ENCODE measurements around the gene VWDE. TPM values are rescaled to one million over a fixed set of nuclear protein-coding genes. Genes with fewer than 3 reads are reported as not detected.

Gene VWDE
- total and polyA plus RNA-seq, 4 donors, result 0.21 to 0.55 TPM; not detected in 2

DNA sequence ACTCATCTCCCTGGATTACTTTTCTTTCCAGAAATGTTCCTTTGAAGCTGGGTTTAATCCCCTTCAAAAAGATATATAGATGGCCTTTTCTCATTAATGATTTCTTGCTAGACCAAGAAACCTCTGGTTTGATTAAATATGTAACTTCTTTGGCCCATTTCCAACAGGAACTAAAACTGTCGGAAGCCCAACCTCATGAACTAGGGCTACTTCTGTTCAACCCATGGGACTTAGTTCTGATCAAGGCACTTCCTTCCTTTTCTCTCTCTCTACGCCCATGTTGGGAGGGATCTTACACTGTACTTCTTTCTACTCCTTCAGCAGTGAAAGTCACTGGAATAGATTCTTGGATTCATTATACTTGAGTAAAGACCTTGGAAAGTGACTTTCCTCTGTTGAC lies 109.0 kb downstream of the VWDE start:
- ATAC-seq (ENCODE audit: low FRiP score) (no peak), DNase-seq (no peak)
- peaks cover 9% of the 10 kb centered on the region for H3K9me3 ChIP-seq (ENCODE audit: control insufficient read depth, low read length)
- H3K4me1 ChIP-seq (ENCODE audit: control insufficient read depth in 1 of 2, insufficient read depth in 2 of 2, low read length in 2 of 2), result no peaks in the 10 kb centered on the region
- H3K36me3 ChIP-seq (ENCODE audit: control insufficient read depth in 1 of 2, insufficient read depth in 2 of 2, low read length in 1 of 2), result no peaks in the 10 kb centered on the region
- H3K27ac ChIP-seq (ENCODE audit: low read depth in 1 of 2, low read length in 2 of 2), result no peak overlapping the region
- H3K4me3 ChIP-seq (ENCODE audit: low read length in 2 of 2), result no peak overlapping the region
- intact Hi-C loops (cut with DNase I), result no loop called here
- WGBS, 2 donors, result 46 to 59% methylated on average over 2 of the region's 2 CpGs
- H3K27me3 ChIP-seq (ENCODE audit: control insufficient read depth in 1 of 2, insufficient read depth in 2 of 2, low read length in 1 of 2), result peaks cover 0 to 1% of the 10 kb centered on the region in 2 donors

DNA sequence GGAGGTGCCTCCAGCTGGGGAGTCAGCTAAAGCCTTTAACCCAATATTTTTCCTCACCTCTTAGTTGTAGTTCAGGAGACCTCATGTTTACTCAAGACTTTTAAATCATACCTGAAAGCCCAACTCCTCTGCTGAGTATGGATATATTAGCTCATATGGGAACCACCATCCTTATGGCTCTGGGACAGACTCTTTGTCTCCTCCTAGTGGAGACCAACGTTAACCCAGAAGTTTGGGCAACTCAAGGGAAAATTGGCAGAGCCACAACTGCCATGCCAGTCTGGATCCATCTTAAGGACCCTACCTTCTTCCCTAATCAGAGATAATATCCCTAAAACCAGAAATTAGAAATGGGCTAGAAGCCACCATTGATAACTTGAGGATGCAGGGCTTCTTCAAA lies 111.8 kb downstream of the VWDE start:
- H3K27ac ChIP-seq (ENCODE audit: low read depth in 1 of 2, low read length in 2 of 2), result no peak overlapping the region
- H3K9me3 ChIP-seq (ENCODE audit: control insufficient read depth, low read length), result peaks cover 9% of the 10 kb centered on the region
- DNase-seq (no peak), ATAC-seq (ENCODE audit: low FRiP score) (no peak)
- no peaks in the 10 kb centered on the region for H3K4me1 ChIP-seq (ENCODE audit: control insufficient read depth in 1 of 2, insufficient read depth in 2 of 2, low read length in 2 of 2)
- H3K27me3 ChIP-seq (ENCODE audit: control insufficient read depth in 1 of 2, insufficient read depth in 2 of 2, low read length in 1 of 2), result peaks cover 0 to 1% of the 10 kb centered on the region in 2 donors
- intact Hi-C loops (cut with DNase I), result no loop called here
- no peaks in the 10 kb centered on the region for H3K36me3 ChIP-seq (ENCODE audit: control insufficient read depth in 1 of 2, insufficient read depth in 2 of 2, low read length in 1 of 2)
- WGBS, 2 donors, result 80 to 82% methylated on average over 1 of the region's 1 CpG
- no peak overlapping the region for H3K4me3 ChIP-seq (ENCODE audit: low read length in 2 of 2)

DNA sequence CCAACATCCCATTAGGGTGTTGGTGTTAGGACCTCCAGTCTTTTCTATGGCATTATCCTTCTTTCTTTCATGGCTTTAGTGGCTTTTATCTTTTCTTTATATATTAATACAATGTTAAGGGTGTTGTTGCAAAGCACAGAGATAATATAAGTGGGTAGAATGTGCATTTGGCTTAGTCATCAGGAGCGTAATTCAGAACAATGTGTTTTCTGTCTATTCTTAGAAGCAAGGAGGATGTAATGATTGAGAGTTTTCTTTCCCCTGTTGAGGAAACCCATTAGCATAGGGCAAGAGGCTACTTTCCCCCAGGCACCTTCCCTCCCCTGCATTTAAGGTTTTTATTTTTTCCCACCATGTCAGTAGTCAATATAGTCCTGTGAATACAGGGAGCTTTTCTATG lies 112.9 kb downstream of the VWDE start:
- Histone ChIP-seq H3K4me1 (ENCODE audit: control insufficient read depth in 1 of 2, insufficient read depth in 2 of 2, low read length in 2 of 2) (no peaks in the 10 kb centered on the region), H3K27ac (ENCODE audit: low read depth in 1 of 2, low read length in 2 of 2) (no peak overlapping the region), H3K27me3 (ENCODE audit: control insufficient read depth in 1 of 2, insufficient read depth in 2 of 2, low read length in 1 of 2) (no peaks in the 10 kb centered on the region), H3K36me3 (ENCODE audit: control insufficient read depth in 1 of 2, insufficient read depth in 2 of 2, low read length in 1 of 2) (no peaks in the 10 kb centered on the region), H3K9me3 (ENCODE audit: control insufficient read depth, low read length) (peaks cover 5% of the 10 kb centered on the region), H3K4me3 (ENCODE audit: low read length in 2 of 2) (no peak overlapping the region)
- 88 to 89% methylated on average over 1 of the region's 1 CpG for WGBS, 2 donors
- ATAC-seq (ENCODE audit: low FRiP score) (no peak), DNase-seq (no peak)
- intact Hi-C loops (cut with DNase I), result no loop called here

DNA sequence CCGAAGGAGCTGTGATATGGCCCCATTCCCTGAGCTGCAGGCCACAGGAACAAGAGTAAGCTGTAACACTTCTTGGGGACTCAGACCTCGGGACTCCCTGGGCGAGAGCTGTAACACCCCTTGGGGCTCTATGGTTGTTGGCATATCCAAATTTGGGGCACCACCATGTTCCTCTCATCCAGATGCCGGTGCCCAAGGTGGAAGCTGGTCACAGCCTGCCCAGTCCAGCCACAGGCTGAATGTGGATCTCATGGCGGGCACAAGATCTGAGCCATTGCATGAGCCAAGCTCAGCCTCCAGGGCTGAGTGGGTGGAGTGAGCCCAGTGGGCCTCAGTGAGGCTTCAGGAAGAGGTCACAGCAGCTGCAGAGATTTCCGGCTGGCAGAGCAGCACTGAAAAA lies 113.7 kb downstream of the VWDE start:
- Histone ChIP-seq H3K36me3 (ENCODE audit: control insufficient read depth in 1 of 2, insufficient read depth in 2 of 2, low read length in 1 of 2) (no peaks in the 10 kb centered on the region), H3K27ac (ENCODE audit: low read depth in 1 of 2, low read length in 2 of 2) (no peak overlapping the region), H3K4me1 (ENCODE audit: control insufficient read depth in 1 of 2, insufficient read depth in 2 of 2, low read length in 2 of 2) (no peaks in the 10 kb centered on the region), H3K4me3 (ENCODE audit: low read length in 2 of 2) (no peak overlapping the region), H3K27me3 (ENCODE audit: control insufficient read depth in 1 of 2, insufficient read depth in 2 of 2, low read length in 1 of 2) (no peaks in the 10 kb centered on the region), H3K9me3 (ENCODE audit: control insufficient read depth, low read length) (peaks cover 5% of the 10 kb centered on the region)
- intact Hi-C loops (cut with DNase I), result no loop called here
- WGBS, 2 donors, result 72 to 86% methylated on average over 6 of the region's 6 CpGs
- ATAC-seq (ENCODE audit: low FRiP score) (no peak), DNase-seq (no peak)

GRCh38 chr7:12287901-12288300 lies 115.8 kb downstream of the VWDE start:
- H3K27ac ChIP-seq (ENCODE audit: low read depth in 1 of 2, low read length in 2 of 2), result no peak overlapping the region
- H3K27me3 ChIP-seq (ENCODE audit: control insufficient read depth in 1 of 2, insufficient read depth in 2 of 2, low read length in 1 of 2), result no peaks in the 10 kb centered on the region
- no peak for ATAC-seq (ENCODE audit: low FRiP score)
- no peak overlapping the region for H3K4me3 ChIP-seq (ENCODE audit: low read length in 2 of 2)
- no peaks in the 10 kb centered on the region for H3K4me1 ChIP-seq (ENCODE audit: control insufficient read depth in 1 of 2, insufficient read depth in 2 of 2, low read length in 2 of 2)
- no peaks in the 10 kb centered on the region for H3K36me3 ChIP-seq (ENCODE audit: control insufficient read depth in 1 of 2, insufficient read depth in 2 of 2, low read length in 1 of 2)
- DNase-seq, result no peak
- H3K9me3 ChIP-seq (ENCODE audit: control insufficient read depth, low read length), result peaks cover 5% of the 10 kb centered on the region
- intact Hi-C loops (cut with DNase I), result no loop called here
- WGBS, 2 donors, result 32 to 38% methylated on average over 1 of the region's 1 CpG

DNA sequence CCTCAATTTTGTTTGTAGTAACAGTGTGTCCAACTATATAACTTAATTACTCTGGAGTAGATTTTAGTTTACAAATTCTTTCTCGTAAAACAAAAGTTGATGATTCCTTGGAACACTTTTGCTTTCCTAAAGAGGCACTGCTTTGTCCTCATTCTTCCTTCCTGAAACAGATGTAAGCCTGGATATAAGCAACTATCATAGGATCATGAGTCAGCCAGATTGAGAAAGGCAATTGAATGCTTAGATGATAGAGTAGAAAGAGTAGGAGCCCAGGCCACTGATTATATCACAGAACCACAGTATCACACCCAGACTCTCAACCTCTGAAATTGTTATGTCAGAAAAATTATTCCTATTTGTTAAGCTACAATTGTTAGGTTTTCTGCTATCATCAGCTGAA lies 122.6 kb downstream of the VWDE start:
- WGBS, 2 donors, result 73 to 80% methylated on average over 1 of the region's 1 CpG
- ATAC-seq (ENCODE audit: low FRiP score), result no peak

More for the DNA sequence above, 122.6 kb downstream of the VWDE start:
- no peak overlapping the region for H3K27ac ChIP-seq (ENCODE audit: low read depth in 1 of 2, low read length in 2 of 2)
- H3K27me3 ChIP-seq (ENCODE audit: control insufficient read depth in 1 of 2, insufficient read depth in 2 of 2, low read length in 1 of 2), result no peaks in the 10 kb centered on the region
- peaks cover 3% of the 10 kb centered on the region for H3K9me3 ChIP-seq (ENCODE audit: control insufficient read depth, low read length)
- H3K4me3 ChIP-seq (ENCODE audit: low read length in 2 of 2), result no peak overlapping the region
- no peak for DNase-seq
- H3K36me3 ChIP-seq (ENCODE audit: control insufficient read depth in 1 of 2, insufficient read depth in 2 of 2, low read length in 1 of 2), result no peaks in the 10 kb centered on the region
- intact Hi-C loops (cut with DNase I), result no loop called here
- no peaks in the 10 kb centered on the region for H3K4me1 ChIP-seq (ENCODE audit: control insufficient read depth in 1 of 2, insufficient read depth in 2 of 2, low read length in 2 of 2)

Other genes starting within 250 kb of the VWDE start
- gene TMEM106B, start 192.6 kb downstream of the VWDE start, total RNA-seq, result 10 to 100 TPM; 40.9 to 41.4 TPM
- 10 to 100 TPM; 12.8 to 15.5 TPM for gene TMEM106B, start 192.6 kb downstream of the VWDE start, polyA plus RNA-seq
- gene SCIN, start 166.9 kb upstream of the VWDE start, total RNA-seq, result 1 to 10 TPM; 1.7 to 4.2 TPM
- 1 to 10 TPM in 1 of 2 donors, under 1 TPM in 1; 0.23 to 9.1 TPM for gene SCIN, start 166.9 kb upstream of the VWDE start, polyA plus RNA-seq